CD4-positive, alpha-beta T cell treated with Interleukin-6 for 4 hours (primary cell): ENCODE measurements around the gene SETMAR.
A peak's percentile ranks its signal among the peaks of the same experiment; 100 is the strongest.
"Not testable (repeated sequence)": the region's sequence is repeated elsewhere in the genome, so short reads cannot be mapped to it uniquely, and the experiment has no call there.

ENCODE experiments used
- DNase-seq: peaks from one replicate; pipeline ENCODE4 v3.0.0-alpha.2; 2020; ENCODE audit warnings: mixed read lengths

SETMAR gene

DNA sequence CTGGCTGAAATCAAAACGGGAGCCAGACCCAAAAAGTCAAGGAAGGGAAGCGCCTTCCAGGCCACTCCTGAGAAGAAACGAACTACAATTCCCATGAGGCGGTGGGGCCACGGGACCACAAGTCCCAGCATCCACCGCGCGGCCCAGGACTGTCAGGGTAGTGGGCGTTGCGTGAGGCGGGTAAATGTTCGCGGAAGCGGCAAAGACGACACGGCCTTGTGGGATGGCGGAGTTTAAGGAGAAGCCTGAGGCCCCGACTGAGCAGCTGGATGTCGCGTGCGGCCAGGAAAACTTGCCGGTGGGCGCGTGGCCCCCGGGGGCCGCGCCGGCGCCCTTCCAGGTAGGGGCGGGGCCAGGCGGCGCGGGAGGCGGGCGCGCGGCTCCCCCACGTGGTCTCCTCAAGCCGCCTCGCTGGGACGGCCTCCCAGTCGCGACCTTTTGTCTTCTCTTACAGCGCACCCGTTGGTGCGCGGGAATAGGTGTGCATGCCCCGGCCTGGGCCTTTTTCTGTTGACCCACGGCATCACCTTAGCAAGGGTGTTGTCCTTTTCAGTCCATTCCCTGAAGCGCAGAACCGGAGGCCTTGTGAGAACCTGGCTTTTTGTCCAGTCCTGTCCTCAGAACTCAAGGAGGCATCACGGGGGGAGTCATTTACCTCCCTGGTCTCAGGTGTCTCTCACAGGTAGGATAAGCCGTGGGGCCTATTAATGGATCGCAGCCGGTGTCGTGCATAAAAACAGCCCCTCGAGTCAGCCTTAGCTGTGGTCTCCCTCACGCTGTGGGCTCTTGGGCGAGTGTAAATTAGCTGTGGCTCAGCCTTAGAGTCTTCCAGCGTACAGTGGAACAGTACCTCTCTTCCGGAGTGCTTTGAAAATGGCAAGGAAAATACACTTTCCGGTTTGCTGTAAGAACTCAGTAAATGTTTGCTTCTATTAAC is at the start of gene SETMAR:
Gene SETMAR (plus strand): TSS at position 183 of the 937 bp plus-strand sequence. CDS start 2 bp downstream, at position 185.
- DNase-seq, result peak; percentile 88

DNA sequence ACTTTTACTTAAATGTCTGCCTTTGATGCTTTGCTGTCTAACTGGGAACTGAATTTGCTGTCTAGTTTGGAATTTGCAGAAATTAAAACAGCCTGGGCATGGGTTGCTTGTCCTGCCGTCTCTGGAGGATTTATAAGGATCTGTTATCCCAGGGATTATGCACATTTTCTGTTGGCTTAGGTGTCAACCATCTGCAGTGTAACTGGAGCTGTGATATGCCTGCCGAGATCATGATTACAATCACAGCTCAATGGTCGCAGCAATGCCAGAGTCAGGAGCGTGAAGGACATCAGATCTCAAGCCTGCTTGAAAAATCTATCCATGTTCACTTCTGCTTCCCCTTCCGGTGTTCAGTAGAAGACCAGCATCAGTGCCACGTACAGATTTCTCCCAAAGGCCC is 41.8 kb upstream of the SETMAR start:
- DNase-seq, result no peak

DNA sequence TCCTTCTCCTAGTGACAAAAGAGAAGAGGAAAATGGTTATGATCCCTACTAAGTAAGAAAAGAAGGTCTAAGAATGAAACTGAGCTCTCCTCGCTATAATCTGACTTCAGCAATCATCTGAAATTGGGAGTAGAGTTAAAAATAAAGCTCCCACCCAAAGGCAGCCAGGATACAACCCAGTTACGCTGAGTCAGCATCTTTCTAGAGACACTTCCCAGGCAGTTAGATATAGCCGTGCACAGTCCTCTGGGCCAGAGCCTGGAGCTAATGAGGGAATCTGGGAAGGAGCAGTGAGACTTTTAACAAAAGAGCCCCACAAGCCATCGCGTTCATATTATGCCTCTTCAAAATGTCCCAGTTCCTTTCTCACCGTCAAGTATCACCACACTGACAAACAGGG is 39.1 kb upstream of the SETMAR start:
- DNase-seq, result no peak

DNA sequence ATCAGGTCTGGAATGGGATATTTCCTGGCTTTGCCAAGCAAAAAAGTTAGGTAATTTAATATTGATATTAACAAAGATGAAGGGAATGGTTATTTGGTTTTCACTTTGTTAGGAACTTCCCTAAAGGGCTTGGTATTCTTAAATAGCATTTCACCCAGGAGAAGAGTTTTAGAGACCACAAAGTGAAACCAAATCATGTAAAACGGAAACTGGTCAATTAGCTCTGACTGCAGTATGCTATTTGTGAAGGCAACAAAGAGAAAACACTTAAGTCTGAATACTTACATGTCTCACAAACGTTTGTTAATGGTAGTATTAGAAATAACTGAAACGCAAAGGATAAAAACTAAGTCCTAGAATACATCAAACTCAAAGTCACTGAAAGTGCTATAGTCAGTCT is 32.4 kb upstream of the SETMAR start:
- DNase-seq, result no peak

DNA sequence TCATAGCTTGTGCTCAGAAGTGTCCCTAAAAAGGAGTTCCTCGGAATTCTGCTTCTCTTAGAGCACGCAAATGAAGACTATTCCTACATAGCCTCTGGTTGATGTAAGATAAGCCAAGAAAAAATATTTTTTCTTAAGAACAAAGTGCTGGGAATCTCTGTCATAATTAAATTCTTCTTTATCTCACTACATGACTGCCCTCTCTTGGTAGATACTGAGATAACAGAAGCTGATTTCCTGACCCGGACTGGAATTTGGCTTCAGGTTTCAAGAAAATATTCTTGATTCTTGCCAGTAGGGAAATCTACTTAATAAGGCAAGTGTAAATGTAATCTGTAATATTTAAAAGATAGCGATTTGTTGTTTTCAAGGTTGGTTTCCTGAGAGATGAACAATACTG is 31.3 kb upstream of the SETMAR start:
- DNase-seq, result no peak

DNA sequence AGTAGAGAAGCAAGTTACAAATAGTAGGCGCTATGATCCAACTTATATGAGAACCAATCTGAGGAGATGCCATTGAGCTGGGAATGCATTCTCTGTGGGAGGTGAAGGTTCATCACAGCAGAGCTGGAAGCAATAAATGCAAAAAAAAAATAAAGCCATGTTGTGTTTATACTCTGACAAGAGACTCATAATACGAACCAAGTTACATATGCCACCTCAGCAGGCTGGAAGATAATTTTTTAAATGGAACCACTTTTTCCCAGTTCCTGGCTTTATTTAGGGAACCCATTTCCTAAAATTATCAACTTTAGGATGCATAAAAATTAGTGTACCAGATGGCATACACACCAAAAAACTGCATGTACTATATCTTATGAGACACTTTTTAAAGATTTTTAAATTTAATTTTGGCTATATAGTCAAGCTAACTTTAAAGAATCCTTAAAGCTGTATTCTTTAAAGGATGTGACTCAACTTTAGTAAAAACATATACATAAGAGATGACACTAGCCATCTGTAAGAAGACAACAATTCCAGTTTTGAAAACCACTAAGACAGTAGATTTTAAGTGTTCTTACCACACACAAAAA is 23.6 kb upstream of the SETMAR start:
- no peak for DNase-seq

DNA sequence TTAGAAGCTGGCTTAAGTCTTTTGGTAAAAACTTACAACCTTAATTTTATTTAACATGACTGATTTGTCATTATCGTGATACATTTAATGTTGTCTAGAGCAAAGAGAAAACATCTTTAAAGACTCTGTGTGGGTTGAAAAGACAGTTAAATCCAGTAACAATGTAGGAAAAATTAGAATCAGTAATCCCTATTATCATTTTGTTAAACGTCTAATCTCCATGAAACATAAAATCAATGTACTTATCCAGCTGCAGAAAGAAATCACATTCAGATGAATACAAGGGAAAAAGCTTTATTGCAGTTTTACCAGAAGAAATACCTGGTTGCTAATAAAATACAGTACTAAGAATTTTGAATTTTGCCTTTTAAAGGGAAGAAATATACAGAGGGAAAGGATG is 21.2 kb upstream of the SETMAR start:
- no peak for DNase-seq

DNA sequence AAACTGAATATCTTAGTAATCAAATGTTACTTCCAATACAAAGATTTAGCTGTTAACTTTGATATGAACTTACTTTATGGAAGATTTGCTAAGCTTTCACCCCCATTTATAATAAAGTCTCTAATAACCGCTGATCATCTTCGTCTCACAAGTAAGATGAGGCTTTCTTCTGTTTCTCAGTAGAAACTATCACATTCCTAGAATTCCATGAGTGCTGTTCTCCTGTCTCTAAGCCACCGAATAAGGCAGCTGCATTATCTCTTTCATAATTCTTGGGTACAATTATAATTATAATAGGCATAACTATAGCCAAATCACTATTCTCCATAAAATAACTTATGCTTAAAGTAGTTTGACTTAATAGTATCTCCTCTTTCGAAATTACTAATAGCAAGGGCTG is 18.3 kb upstream of the SETMAR start:
- no peak for DNase-seq

DNA sequence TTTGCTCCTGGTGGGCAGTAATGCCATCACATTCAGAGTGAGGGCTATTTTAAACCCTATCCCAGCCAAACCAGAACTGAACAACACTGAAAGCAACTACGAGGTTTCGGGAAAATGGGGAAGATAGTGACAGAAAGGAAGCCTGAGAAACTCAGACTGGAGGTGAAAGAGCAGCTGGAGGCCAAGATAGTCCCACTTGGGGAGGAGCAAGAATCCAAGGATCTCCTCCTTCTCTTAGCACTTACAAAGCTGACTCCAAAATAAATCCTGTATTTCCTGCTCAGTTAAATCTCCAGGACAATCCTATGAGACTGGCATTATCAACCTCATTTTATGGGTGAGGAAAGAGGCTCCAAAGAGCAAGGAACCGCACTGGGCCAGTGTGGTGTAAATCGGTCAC is 14.1 kb upstream of the SETMAR start:
- no peak for DNase-seq

DNA sequence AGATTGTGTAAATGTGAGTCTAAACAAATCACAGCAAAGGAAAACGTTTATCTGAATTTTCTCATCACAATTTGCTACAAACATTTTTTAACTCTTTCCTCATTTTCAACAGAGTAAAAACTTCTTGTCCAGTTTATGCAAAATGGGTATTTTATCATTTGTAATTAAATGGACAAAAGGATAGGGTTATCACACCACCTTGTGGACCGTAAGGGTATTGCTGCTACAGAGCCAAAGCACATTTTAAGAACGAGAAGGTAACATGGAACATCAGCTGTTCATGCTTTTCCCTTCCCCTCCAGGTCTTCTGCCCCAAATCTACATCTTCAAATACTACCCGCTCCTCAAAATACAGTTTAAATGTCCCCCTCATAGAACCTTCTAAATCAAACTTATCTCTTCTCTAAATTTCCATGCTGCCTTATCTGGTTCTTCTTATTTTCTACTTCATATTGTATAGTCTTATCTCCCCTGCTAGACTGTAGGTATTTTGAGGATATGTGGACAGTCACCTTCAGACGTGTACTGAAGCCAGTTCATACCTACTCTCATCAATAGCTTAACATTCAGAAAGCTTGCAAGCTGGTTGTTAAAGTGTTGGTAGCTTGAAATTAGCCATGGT is 12.8 kb upstream of the SETMAR start:
- DNase-seq, result peak; percentile 41

DNA sequence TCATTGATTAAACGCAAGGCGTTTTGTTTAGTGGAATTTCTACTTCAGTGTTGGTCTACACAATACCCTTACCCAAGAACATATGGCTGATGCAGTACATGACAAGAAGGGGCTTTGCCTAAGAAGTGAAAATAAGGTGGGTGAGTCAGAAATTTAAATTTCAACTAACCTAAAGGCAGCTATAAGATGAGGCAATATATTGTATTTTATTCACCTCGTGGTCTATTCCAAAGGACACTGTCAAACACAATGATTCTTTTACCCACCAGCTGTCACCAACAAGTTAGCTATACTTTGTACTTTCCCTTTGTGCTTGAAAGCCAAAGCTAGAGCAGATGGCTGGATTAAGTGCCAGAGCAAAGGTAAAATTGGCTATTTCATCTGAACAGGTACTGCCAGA is 10.9 kb upstream of the SETMAR start:
- no peak for DNase-seq

DNA sequence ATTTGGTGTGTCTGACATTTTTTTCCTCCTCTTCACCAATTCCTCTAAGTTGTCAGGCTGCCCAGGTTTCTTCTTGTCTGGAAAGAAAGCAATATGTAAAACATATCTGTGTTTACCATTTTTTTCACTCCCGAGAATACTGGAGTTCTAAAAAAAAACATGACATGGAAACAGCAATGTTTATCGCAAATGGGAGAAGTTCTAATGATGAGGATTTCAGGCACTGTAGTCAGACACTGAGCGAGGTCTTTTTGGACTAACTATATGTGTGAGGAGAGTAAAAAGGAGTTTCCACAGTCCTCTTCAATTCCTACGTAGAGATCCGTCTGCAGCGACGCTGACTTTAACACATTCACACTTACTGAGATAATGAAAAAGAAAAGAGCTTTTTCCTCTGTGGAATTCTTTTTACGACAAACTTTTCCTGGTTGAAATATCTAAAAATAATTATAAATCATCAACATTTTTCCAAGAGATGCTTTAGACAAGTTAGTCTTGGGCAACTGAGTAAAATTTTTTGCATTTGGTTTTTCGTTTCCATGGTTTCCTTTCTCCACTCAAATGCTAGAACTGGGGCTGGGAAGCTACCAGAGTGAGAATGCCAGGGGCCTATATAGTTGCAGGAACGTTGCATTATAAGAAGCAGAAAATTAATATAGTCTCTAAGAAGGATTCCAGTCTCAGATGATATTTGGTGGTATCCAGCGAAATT is 8.4 kb upstream of the SETMAR start:
- DNase-seq, result no peak

DNA sequence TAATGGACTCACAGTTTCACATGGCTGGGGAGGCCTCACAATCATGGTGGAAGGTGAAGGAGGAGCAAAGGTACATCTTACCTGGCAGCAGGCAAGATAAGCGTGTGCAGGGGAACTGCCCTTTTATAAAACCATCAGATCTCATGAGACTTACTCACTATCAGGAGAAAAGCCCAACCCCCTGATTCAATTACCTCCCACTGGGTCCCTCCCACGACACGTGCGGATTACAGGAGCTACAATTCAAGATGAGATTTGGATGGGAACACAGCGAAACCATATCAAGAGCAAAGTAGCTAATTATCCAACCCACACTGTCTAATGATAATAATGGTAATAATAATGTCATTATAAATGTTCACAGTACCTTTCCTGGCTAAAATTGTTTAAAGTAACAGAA is 6.7 kb upstream of the SETMAR start:
- not testable (repeated sequence) for DNase-seq

DNA sequence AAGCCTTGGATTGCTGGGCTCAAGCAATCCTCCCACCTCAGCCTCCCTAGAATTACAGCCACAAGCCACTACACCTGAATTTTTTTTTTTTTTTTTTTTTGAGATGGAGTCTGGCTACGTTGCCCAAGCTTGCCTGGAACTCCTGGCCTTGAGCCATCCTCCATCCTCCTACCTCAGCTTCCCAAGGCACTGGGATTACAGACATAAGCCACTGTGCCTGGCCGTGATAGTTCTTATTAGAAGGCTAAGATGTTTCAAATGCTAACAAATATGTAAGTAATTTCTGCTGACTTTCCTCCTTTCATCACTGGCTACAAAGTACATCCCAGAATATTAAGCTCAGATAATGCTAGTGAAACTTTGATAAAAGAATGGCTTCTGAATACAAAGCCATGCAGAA is 5.7 kb upstream of the SETMAR start:
- no peak for DNase-seq

DNA sequence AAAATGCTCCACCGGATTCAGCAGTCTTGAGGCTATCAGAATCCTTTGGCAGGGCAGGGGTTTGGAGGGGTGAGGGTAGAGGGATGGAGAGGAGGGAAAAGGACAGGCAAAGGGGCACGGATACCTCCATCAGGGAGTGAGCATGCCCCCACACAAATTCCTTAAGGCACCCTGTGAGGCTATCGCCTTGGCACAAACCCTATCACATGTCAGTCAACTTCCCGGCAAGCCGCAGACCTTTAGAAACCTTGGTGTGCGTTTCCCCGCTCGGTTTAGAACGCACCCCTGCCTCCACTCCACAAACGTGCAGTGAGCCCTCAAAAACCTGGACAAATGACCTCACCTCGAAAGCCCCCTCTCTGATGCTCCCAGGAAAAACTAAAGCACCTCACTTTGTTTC is 422 bp upstream of the SETMAR start:
- no peak for DNase-seq

DNA sequence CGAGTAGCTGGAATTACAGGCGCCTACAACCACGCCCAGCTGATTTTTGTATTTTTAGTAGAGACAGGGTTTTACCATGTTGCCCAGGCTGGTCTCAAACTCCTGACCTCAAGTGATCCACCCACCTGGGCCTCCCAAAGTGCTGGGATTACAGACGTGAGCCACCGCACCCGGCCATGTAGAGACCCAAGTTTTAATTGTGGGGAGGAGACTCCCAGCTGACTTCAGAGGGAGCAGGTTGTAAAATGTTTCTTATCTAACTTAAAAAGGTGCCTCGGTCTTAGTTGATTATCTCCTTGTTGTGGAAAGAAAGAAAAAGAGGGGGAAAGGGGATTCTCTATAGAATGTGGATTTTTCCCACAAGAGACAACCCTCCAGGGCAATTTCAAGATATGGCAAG is 2.0 kb downstream of the SETMAR start:
- not testable (repeated sequence) for DNase-seq

DNA sequence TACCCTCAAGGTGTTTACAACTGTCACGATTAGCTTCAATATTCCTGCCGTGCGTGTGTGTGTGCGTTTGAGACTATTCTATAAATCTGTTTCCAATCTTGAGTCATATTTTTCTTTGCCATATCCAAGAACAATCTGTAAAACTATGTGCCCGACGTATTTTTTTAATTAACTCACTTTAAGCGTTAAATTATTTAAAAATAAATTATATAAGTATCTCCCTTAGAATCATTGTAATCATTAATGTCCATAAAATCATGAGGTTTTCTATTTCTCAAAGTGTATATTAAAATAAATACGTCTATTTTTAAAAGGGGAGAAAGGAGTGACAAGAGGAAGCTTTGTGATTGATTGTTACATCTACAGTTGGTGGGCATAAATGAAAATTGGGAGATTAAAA is 2.9 kb downstream of the SETMAR start:
- DNase-seq, result no peak

DNA sequence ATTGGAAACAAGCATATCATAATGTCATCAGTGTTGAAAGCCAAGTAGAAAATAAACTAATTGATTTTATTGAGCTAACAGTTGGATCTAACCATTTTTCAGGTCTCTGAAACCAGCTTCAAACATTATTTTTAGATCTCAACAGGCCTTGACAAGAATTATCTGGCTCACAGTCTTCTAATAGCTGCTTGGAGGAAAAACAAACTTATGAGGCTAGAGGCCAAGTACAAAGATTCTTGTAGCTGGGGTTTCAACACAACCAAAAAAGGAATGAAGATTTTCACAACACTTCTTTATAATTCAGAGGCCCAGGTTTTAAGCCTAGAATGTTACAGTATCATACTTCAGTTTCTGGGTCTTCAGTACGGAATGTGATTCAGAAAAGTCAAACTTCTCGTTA is 3.7 kb downstream of the SETMAR start:
- DNase-seq, result no peak

DNA sequence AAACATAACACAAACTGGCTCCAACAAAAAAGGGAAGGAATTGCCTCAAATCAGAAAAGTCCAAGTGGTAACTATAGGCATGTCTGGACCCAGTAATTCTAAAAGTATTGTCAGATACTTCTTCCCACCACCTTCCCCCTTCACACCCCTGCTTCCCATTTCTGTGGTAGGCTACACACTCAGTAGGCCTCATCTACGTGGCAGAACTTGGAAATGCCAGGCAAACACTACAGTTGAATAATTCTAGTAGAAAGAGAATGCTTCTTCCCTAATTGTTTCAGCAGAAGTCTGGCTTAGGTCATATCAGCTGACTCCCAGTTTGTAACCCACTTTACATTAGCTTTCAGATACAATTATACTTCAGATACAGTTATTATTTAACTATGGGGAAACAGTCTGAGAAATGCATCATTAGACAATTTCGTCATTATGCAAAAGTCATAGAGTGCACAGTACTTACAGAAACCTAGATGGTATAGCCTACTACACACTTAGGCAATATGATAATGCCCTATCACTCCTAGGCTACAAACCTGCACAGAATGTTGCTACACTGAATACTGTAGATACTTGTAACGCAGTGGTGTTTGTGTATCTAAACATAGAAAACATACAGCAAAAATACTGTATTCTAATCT is 6.4 kb downstream of the SETMAR start:
- no peak for DNase-seq

DNA sequence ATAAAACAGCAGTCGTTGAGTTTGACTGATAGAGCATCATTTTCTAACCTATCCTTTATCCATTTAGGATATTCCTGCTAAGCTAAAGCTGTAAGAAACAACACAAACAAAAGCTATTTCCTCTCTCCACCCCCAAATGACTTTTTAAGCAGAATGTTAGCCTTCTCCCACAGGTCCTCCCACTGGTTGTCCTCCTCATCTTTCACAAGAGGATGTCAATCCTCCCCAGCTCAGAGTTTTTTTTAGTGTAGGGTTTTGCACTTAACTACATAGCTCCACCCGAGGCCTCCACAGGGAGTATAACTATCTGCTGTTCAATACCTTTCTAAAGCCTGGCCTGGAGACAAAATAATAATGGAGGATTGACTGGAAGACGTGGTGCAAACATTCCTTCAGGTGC is 7.8 kb downstream of the SETMAR start:
- no peak for DNase-seq

DNA sequence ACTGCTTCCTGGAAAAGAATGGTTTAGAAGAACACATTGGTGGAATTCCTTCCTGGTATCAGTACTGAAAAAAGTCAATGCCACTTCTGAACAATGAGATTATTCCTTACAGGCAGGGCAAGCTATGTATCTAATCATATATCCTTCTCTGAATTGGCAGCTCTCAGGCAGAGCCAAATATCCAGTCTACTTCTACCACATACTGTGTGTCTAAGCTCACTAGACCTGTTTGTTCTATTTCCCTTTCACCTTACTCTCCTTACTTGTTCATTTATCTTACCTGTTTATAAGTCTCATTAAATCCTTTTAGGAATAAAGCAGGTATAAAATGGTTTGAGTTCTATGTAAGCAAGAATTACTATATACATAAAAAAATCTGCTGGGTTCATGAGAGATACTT is 8.3 kb downstream of the SETMAR start:
- no peak for DNase-seq

DNA sequence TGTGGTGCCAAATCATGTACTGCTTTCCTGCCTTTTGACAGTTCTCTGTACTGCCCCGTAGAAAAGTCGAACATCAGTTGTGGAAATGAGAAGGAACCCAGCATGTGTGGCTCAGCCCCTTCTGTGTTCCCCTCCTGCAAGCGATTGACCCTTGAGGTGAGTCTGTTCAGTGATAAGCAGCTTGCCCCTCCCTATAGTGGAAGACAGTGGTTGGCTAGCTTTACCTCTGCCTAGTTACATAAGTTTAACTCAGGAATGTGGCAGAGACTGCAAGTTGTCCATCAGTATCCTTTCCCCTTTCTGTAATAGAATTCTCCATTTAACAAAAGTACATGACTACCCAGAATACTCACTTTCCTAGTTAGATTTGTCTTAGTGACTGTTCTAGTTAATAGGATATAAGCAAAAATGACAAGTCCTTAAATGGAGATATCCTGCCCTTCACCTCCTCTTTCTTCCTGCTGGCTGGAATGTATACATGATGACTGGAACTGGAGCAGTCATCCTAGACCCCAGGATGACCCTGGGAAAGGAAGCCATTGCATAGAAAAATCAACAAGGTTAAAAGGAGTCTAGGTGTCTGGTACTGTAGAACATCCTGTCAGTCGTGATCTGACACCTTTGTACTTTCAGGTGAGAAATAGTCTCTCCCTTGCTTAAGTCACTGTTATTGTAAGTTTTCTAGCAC is 10.6 kb downstream of the SETMAR start:
- no peak for DNase-seq
